A549 (cell line): Measurements from ENCODE around the gene FAM53B. TPM values are rescaled to one million over a fixed set of nuclear protein-coding genes. Genes with fewer than 3 reads are reported as not detected.

Source experiments
- ATAC-seq, 2 experiments: fragments of 200-7000 bp in 1 of 2; fragments of >200 bp in 1 of 2; cut with Nextera tagmentation in 1 of 2; cut with Tn5 transposase in 1 of 2; 3 replicates each; pipeline versions ENCODE4 v1.8.0 to v1.9.1; 2018 to 2020; ENCODE audit warnings: mild to moderate bottlenecking in 1 of 2, moderate library complexity in 1 of 2
- CTCF ChIA-PET: fragments of 300-600 bp; sonication (Branson Sonifier 250); formaldehyde crosslinking; extraction: SDS; loops from one replicate; lab custom pipeline; 2021; ENCODE audit warnings: antibody characterized with exemption, inconsistent platforms; lab: Yijun Ruan, JAX
- POLR2A ChIA-PET: fragments of 350-600 bp; formaldehyde crosslinking; extraction: SDS; loops from one replicate; lab custom pipeline; 2021; ENCODE audit warnings: antibody characterized with exemption, inconsistent platforms; lab: Yijun Ruan, JAX
- DNase-seq, 2 experiments: peaks; one replicate each; pipeline versions ENCODE4 v3.0.0 to v3.0.0-alpha.2; 2011 to 2016; ENCODE audit warnings: low read depth in 1 of 2, low spot score in 1 of 2
- FAIRE-seq: peaks from 2 replicates; lab custom pipeline; 2011; peaks lifted over from hg19 to GRCh38; lab: Jason Lieb, UNC
- H3K27ac ChIP-seq, 2 experiments: fragments of >200 bp; sonication (Bioruptor Twin); formaldehyde crosslinking; 3 replicates each; pipeline ENCODE4 v1.5.1; 2016 to 2017
- H3K4me1 ChIP-seq: fragments of >200 bp; sonication (Bioruptor Twin); formaldehyde crosslinking; 3 replicates; pipeline ENCODE4 v1.6.1; 2016
- H3K4me2 ChIP-seq: fragments of >200 bp; sonication (Bioruptor Twin); formaldehyde crosslinking; 3 replicates; pipeline ENCODE4 v1.6.1; 2016
- H3K4me3 ChIP-seq: fragments of >200 bp; sonication (Bioruptor Twin); formaldehyde crosslinking; 3 replicates; pipeline ENCODE4 v1.5.1; 2016
- H3K9me3 ChIP-seq: fragments of >200 bp; sonication (Bioruptor Twin); formaldehyde crosslinking; 3 replicates; pipeline ENCODE4 v1.6.1; 2016
- BCL3 ChIP-seq: fragments of >200 bp; sonication (Bioruptor Twin); formaldehyde crosslinking; IDR thresholded peaks from 3 replicates; pipeline ENCODE4 v1.6.1; 2016
- BHLHE40 ChIP-seq: IDR thresholded peaks from 2 replicates; pipeline ENCODE4 v1.6.1; 2012; ENCODE audit warnings: low read depth, low read length, inconsistent platforms
- CTCF ChIP-seq: fragments of >200 bp; sonication (Bioruptor Twin); formaldehyde crosslinking; IDR thresholded peaks from 3 replicates; pipeline ENCODE4 v1.5.1; 2016
- E2F6 ChIP-seq: IDR thresholded peaks from 2 replicates; pipeline ENCODE4 v1.6.1; 2012; ENCODE audit warnings: low read depth, borderline replicate concordance
- ESRRA ChIP-seq: fragments of 150-350 bp; IDR thresholded peaks from 2 replicates; pipeline ENCODE4 v1.6.1; 2014; ENCODE audit warnings: mild to moderate bottlenecking, low read length, borderline replicate concordance
- FOSB ChIP-seq: fragments of 250-450 bp; sonication (Bioruptor Pico); IDR thresholded peaks from 2 replicates; pipeline ENCODE4 v1.5.0; 2020; ENCODE audit warnings: mild to moderate bottlenecking, moderate library complexity
- FOXS1 ChIP-seq: fragments of 250-450 bp; sonication (Bioruptor Pico); IDR thresholded peaks from 2 replicates; pipeline ENCODE4 v1.5.0; 2020; ENCODE audit warnings: mild to moderate bottlenecking, moderate library complexity
- HDAC2 ChIP-seq: fragments of 200-600 bp; sonication (generic); IDR thresholded peaks from 2 replicates; pipeline ENCODE4 v1.6.1; 2016
- HOXB5 ChIP-seq: fragments of 250-450 bp; sonication (Bioruptor Pico); IDR thresholded peaks from 2 replicates; pipeline ENCODE4 v1.5.0; 2020; ENCODE audit warnings: mild to moderate bottlenecking, moderate library complexity
- JUN ChIP-seq, 2 experiments: fragments of >200 bp; sonication (Bioruptor Twin); formaldehyde crosslinking; IDR thresholded peaks; 2 replicates in 1 of 2; 3 replicates in 1 of 2; pipeline ENCODE4 v1.6.1; 2016 to 2017
- JUNB ChIP-seq: fragments of >200 bp; sonication (Bioruptor Twin); formaldehyde crosslinking; IDR thresholded peaks from 2 replicates; pipeline ENCODE4 v1.6.1; 2016
- KDM5A ChIP-seq: fragments of 200-600 bp; sonication (generic); IDR thresholded peaks from 2 replicates; pipeline ENCODE4 v1.6.1; 2016; ENCODE audit warnings: antibody characterized with exemption, mild to moderate bottlenecking
- MAFK ChIP-seq: fragments of 450-650 bp; IDR thresholded peaks from 2 replicates; pipeline ENCODE4 v1.6.1; 2014; ENCODE audit not compliant: partially characterized antibody
- MYC ChIP-seq: IDR thresholded peaks from 2 replicates; pipeline ENCODE4 v1.6.1; 2012; ENCODE audit warnings: mild to moderate bottlenecking, inconsistent platforms, low read length, improper control_type of control experiment, borderline replicate concordance
- NFE2L2 ChIP-seq: fragments of 150-350 bp; conservative IDR thresholded peaks from 2 replicates; pipeline ENCODE4 v1.6.1; 2014; ENCODE audit warnings: low read length
- PHF8 ChIP-seq: fragments of 200-600 bp; sonication (generic); IDR thresholded peaks from 2 replicates; pipeline ENCODE4 v1.6.1; 2016; ENCODE audit warnings: low read depth, mild to moderate bottlenecking, antibody characterized with exemption, moderate library complexity, borderline replicate concordance
- POLR2A ChIP-seq: IDR thresholded peaks from 2 replicates; pipeline ENCODE4 v1.6.1; 2012; ENCODE audit warnings: mild to moderate bottlenecking, low read length
- POLR2AphosphoS2 ChIP-seq: conservative IDR thresholded peaks from 2 replicates; pipeline ENCODE4 v1.6.1; 2012; ENCODE audit warnings: low read length, improper control_type of control experiment, inconsistent platforms
- RAD21 ChIP-seq, 2 experiments: fragments of >200 bp in 1 of 2; sonication (Bioruptor Twin) in 1 of 2; formaldehyde crosslinking in 1 of 2; IDR thresholded peaks in 1 of 2; conservative IDR thresholded peaks in 1 of 2; 2 replicates in 1 of 2; 3 replicates in 1 of 2; pipeline ENCODE4 v1.6.1; 2012 to 2018; ENCODE audit warnings: inconsistent platforms in 1 of 2
- RARB ChIP-seq: fragments of 250-450 bp; sonication (Bioruptor Pico); IDR thresholded peaks from 2 replicates; pipeline ENCODE4 v1.8.0; 2021; ENCODE audit warnings: mild to moderate bottlenecking, moderate library complexity
- RFX5 ChIP-seq: fragments of 450-650 bp; IDR thresholded peaks from 2 replicates; pipeline ENCODE4 v1.7.1; 2014; ENCODE audit warnings: antibody characterized with exemption, mild to moderate bottlenecking, moderate library complexity
- RNF2 ChIP-seq: fragments of 200-600 bp; sonication (generic); IDR thresholded peaks from 2 replicates; pipeline ENCODE4 v1.6.1; 2016; ENCODE audit warnings: low read depth, mild to moderate bottlenecking, antibody characterized with exemption, moderate library complexity, borderline replicate concordance
- SMC3 ChIP-seq: fragments of >200 bp; sonication (Bioruptor Twin); formaldehyde crosslinking; IDR thresholded peaks from 3 replicates; pipeline ENCODE4 v1.6.1; 2018; ENCODE audit warnings: inconsistent platforms
- SREBF2 ChIP-seq: fragments of 450-650 bp; IDR thresholded peaks from 2 replicates; pipeline ENCODE4 v1.6.1; 2014; ENCODE audit warnings: mild to moderate bottlenecking, moderate library complexity
- TP53 ChIP-seq: fragments of 250-450 bp; sonication (Bioruptor Pico); IDR thresholded peaks from 2 replicates; pipeline ENCODE4 v1.5.0; 2021; ENCODE audit warnings: mild to moderate bottlenecking, moderate library complexity
- USF2 ChIP-seq: fragments of 450-650 bp; IDR thresholded peaks from 2 replicates; pipeline ENCODE4 v1.6.1; 2014; ENCODE audit warnings: antibody characterized with exemption
- ZC3H11A ChIP-seq: fragments of 450-650 bp; IDR thresholded peaks from 2 replicates; pipeline ENCODE4 v1.6.1; 2014; ENCODE audit warnings: antibody characterized with exemption, mild to moderate bottlenecking
- ZFP36 ChIP-seq: fragments of 450-650 bp; IDR thresholded peaks from 2 replicates; pipeline ENCODE4 v1.6.1; 2014; ENCODE audit warnings: borderline replicate concordance; ENCODE audit not compliant: partially characterized antibody
- ZNF302 ChIP-seq: fragments of 250-450 bp; sonication (Bioruptor Pico); IDR thresholded peaks from 2 replicates; pipeline ENCODE4 v1.9.0; 2021; ENCODE audit warnings: inconsistent platforms, mild to moderate bottlenecking, moderate library complexity
- WGBS: methylation state at CpG from one replicate; pipeline ENCODE4 v1.1.6; 2017; ENCODE audit errors: missing lambda C conversion rate; 5-methylcytosine and 5-hydroxymethylcytosine counted together
- polyA plus RNA-seq, 4 experiments: library from polyadenylated mRNA; depleted of rRNA in 3 of 4; stranded (reverse); fragments of >200 nt; fragmentation: RNase III in 1 of 4; extraction: RNeasy Plus Mini Kit Qiagen cat#74134 plus additional on column Dnase treatment in 1 of 4; gene quantifications; 2 replicates in 3 of 4; 3 replicates in 1 of 4; pipeline ENCODE4 v1.2.3, GENCODE V29; 2011 to 2017
- TF ChIP-seq, protein P1 (sequence below): fragments of >200 bp; sonication (Bioruptor Twin); formaldehyde crosslinking; IDR thresholded peaks from 2 replicates; pipeline ENCODE4 v1.6.1; 2016
- TF ChIP-seq, protein P2 (sequence below): fragments of 150-350 bp; IDR thresholded peaks from 2 replicates; pipeline ENCODE4 v1.6.1; 2014; ENCODE audit warnings: low read depth, mild to moderate bottlenecking, low read length
- TF ChIP-seq, protein P3 (sequence below): IDR thresholded peaks from 2 replicates; pipeline ENCODE4 v1.6.1; 2012

The FAM53B gene
- polyA plus RNA-seq, 2 of the 4 experiments (the other 2 are of a cell fraction) = 5.1 to 8.5 TPM

GRCh38 chr10:124663766-124664360 is 80.3 kb downstream of the FAM53B start:
- DNase-seq (no peak), FAIRE-seq (no peak), ATAC-seq (no peak)
- CTCF ChIA-PET = interaction anchor here (0.9 to 1.0 kb wide), 3 partner anchors 8 to 79 kb away, joined by 3 read pairs; no protein-coding TSS in a partner anchor
- POLR2A ChIA-PET = no interaction called here
- WGBS = 94% methylated on average over 10 of the region's 11 CpGs
- H3K4me3 ChIP-seq = no peak overlapping the region
- no peak for TF ChIP-seq MYC
- no peak for TF ChIP-seq E2F6
- no peak for TF ChIP-seq USF2
- TF ChIP-seq HDAC2 = no peak
- no peak for TF ChIP-seq MAFK
- no peak for TF ChIP-seq ZC3H11A
- no peak for TF ChIP-seq RFX5
- no peak for TF ChIP-seq RNF2
- TF ChIP-seq NFE2L2 = no peak
- no peak for TF ChIP-seq POLR2A
- TF ChIP-seq SMC3 = no peak
- no peak for TF ChIP-seq RAD21 (conservative IDR thresholded peaks at IDR 0.05 in 1 of 2, IDR thresholded peaks at IDR 0.05 in 1 of 2)
- TF ChIP-seq SREBF2 = no peak
- TF ChIP-seq, protein P1, sequence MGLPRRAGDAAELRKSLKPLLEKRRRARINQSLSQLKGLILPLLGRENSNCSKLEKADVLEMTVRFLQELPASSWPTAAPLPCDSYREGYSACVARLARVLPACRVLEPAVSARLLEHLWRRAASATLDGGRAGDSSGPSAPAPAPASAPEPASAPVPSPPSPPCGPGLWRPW = no peak
- no peak for TF ChIP-seq CTCF
- no peak for TF ChIP-seq FOXS1
- peaks cover 11% of the 10 kb centered on the region; the same call in 2 of the 3 replicates for H3K4me1 ChIP-seq
- no peaks in the 10 kb centered on the region for H3K9me3 ChIP-seq
- H3K4me2 ChIP-seq = no peak overlapping the region
- no peak overlapping the region for H3K27ac ChIP-seq

DNA sequence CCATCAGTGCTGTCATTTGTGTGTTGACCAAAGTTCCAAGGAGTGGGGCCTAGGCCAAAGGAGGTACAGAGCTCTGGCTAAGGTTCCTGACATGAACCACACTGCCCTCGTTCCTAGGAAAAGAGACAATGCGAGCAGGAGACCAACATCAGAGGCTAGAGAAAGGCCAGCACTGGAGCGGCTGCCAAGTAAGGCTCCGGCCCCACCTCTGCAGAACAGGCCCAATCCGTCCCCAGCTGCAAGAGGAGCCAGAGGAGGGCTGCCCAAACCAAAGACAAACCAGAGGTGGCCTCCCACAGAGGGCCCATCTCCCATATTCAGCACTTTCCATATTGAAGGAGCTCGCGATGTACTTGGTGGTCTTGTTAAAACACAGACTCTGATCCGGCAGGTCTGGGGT is 81.0 kb downstream of the FAM53B start:
- CTCF ChIA-PET = interaction anchor here (0.9 kb wide), 1 partner anchor 80 kb away, joined by 3 read pairs; no protein-coding TSS in a partner anchor
- FAIRE-seq (no peak), ATAC-seq (no peak), DNase-seq (no peak)
- H3K9me3 ChIP-seq = no peaks in the 10 kb centered on the region
- H3K4me2 ChIP-seq = no peak overlapping the region
- no peak for TF ChIP-seq BCL3
- TF ChIP-seq PHF8 = no peak
- TF ChIP-seq ZFP36 = no peak
- no peak for TF ChIP-seq ZNF302 (CRISPR knock-in tag)
- TF ChIP-seq RARB (CRISPR knock-in tag) = no peak
- no peak for TF ChIP-seq JUN (IDR thresholded peaks at IDR 0.05)
- no peak for TF ChIP-seq KDM5A
- TF ChIP-seq, protein P2, sequence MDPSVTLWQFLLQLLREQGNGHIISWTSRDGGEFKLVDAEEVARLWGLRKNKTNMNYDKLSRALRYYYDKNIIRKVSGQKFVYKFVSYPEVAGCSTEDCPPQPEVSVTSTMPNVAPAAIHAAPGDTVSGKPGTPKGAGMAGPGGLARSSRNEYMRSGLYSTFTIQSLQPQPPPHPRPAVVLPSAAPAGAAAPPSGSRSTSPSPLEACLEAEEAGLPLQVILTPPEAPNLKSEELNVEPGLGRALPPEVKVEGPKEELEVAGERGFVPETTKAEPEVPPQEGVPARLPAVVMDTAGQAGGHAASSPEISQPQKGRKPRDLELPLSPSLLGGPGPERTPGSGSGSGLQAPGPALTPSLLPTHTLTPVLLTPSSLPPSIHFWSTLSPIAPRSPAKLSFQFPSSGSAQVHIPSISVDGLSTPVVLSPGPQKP = no peak
- no peak for TF ChIP-seq JUNB
- TF ChIP-seq FOSB (CRISPR knock-in tag) = no peak
- TF ChIP-seq BHLHE40 = no peak
- TF ChIP-seq, protein P3, sequence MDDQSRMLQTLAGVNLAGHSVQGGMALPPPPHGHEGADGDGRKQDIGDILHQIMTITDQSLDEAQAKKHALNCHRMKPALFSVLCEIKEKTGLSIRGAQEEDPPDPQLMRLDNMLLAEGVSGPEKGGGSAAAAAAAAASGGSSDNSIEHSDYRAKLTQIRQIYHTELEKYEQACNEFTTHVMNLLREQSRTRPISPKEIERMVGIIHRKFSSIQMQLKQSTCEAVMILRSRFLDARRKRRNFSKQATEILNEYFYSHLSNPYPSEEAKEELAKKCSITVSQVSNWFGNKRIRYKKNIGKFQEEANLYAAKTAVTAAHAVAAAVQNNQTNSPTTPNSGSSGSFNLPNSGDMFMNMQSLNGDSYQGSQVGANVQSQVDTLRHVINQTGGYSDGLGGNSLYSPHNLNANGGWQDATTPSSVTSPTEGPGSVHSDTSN = no peak
- no peak for TF ChIP-seq ESRRA
- no peak for TF ChIP-seq MAFK
- TF ChIP-seq HDAC2 = no peak
- no peak for TF ChIP-seq HOXB5 (CRISPR knock-in tag)
- no peak for TF ChIP-seq POLR2AphosphoS2
- TF ChIP-seq TP53 = no peak
- TF ChIP-seq RNF2 = no peak
- TF ChIP-seq ZC3H11A = no peak
- peaks cover 11% of the 10 kb centered on the region; the same call in 2 of the 3 replicates for H3K4me1 ChIP-seq
- H3K4me3 ChIP-seq = no peak overlapping the region
- POLR2A ChIA-PET = no interaction called here
- no peak overlapping the region for H3K27ac ChIP-seq
- 93% methylated on average over 8 of the region's 8 CpGs for WGBS
